HL-60 (cell line): ENCODE data around the gene C2orf72.

Source experiments
- POLR2AphosphoS5 ChIP-seq: IDR thresholded peaks from 2 replicates; pipeline ENCODE4 v1.6.1; 2012; ENCODE audit warnings: low read depth
- TF ChIP-seq, protein P1 (sequence below): IDR thresholded peaks from one replicate; pipeline ENCODE4 v1.5.1; 2011; ENCODE audit warnings: low read length, control low read depth, inconsistent platforms; ENCODE audit not compliant: insufficient read depth

DNA sequence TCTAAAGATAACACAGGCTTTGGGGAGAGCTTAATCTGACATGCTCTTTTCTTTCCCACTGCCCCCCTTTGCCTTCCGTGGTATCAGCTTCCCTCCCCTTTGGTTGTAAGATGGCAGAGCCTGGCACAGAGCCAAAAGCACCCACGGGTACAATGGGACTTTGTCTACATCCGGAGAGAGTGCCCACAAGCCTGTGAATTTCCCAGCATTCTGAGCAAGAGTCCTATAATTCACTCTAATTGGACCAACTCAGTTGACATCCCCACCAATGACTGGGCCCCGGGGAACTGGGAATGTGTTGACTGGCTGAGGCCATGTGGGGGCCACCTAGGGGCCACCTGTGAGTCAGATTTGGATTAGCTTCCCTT is 20.1 kb upstream of the C2orf72 start:
- TF ChIP-seq, protein P1, sequence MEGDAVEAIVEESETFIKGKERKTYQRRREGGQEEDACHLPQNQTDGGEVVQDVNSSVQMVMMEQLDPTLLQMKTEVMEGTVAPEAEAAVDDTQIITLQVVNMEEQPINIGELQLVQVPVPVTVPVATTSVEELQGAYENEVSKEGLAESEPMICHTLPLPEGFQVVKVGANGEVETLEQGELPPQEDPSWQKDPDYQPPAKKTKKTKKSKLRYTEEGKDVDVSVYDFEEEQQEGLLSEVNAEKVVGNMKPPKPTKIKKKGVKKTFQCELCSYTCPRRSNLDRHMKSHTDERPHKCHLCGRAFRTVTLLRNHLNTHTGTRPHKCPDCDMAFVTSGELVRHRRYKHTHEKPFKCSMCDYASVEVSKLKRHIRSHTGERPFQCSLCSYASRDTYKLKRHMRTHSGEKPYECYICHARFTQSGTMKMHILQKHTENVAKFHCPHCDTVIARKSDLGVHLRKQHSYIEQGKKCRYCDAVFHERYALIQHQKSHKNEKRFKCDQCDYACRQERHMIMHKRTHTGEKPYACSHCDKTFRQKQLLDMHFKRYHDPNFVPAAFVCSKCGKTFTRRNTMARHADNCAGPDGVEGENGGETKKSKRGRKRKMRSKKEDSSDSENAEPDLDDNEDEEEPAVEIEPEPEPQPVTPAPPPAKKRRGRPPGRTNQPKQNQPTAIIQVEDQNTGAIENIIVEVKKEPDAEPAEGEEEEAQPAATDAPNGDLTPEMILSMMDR: no peak
- TF ChIP-seq POLR2AphosphoS5: no peak
